OCI-LY7 (cell line): Measurements from ENCODE around the gene ANP32A.

Experiments
- CTCF ChIP-seq: fragments of 200-600 bp; sonication (generic); conservative IDR thresholded peaks from 2 replicates; pipeline ENCODE4 v1.5.1; 2014; ENCODE audit warnings: mild to moderate bottlenecking, antibody characterized with exemption, low read length, moderate library complexity, mixed read lengths
- EZH2phosphoT487 ChIP-seq: fragments of 200-600 bp; sonication (generic); IDR thresholded peaks from 2 replicates; pipeline ENCODE4 v1.6.1; 2018; ENCODE audit warnings: low read depth, borderline replicate concordance, mild to moderate bottlenecking, mixed run types, antibody characterized with exemption, low read length, moderate library complexity, mixed read lengths

GRCh38 chr15:68751622-68752021 is 69.1 kb downstream of the ANP32A start:
- TF ChIP-seq CTCF: no peak
- TF ChIP-seq EZH2phosphoT487: no peak
